PFSK-1 (cell line): Measurements from ENCODE around the gene DHFR.

Source experiments
- FOXP2 ChIP-seq: optimal IDR thresholded peaks from 2 replicates; pipeline ENCODE3; 2011; ENCODE audit warnings: borderline replicate concordance, control low read depth, inconsistent platforms; ENCODE audit not compliant: insufficient read depth; ENCODE audit errors: extremely low read length, extremely low read depth
- POLR2AphosphoS5 ChIP-seq: IDR thresholded peaks from 2 replicates; pipeline ENCODE4 v1.6.1; 2012; ENCODE audit warnings: low read depth, mild to moderate bottlenecking, control low read depth, low read length, moderate library complexity
- REST ChIP-seq, 2 experiments: IDR thresholded peaks; 2 replicates each; pipeline versions ENCODE4 v1.6.1 to v1.8.0; 2011 to 2012; ENCODE audit warnings: low read depth in 2 of 2, low read length in 2 of 2, control low read depth in 1 of 2, inconsistent platforms in 1 of 2, mild to moderate bottlenecking in 1 of 2, moderate library complexity in 1 of 2; ENCODE audit not compliant: insufficient read depth in 1 of 2
- SIN3A ChIP-seq: IDR thresholded peaks from 2 replicates; pipeline ENCODE4 v1.6.1; 2012; ENCODE audit warnings: mild to moderate bottlenecking, low read length, moderate library complexity, borderline replicate concordance; ENCODE audit not compliant: insufficient read depth
- TAF1 ChIP-seq: IDR thresholded peaks from 2 replicates; pipeline ENCODE4 v1.6.1; 2012; ENCODE audit warnings: low read length, control low read depth, borderline replicate concordance; ENCODE audit not compliant: insufficient read depth

DHFR gene

GRCh38 chr5:80696450-80696849 is 41.7 kb upstream of the DHFR start:
- no peak for TF ChIP-seq TAF1
- no peak for TF ChIP-seq FOXP2
- no peak for TF ChIP-seq POLR2AphosphoS5
- TF ChIP-seq REST (IDR thresholded peaks at IDR 0.05; ENCODE audit: insufficient read depth in 1 of 2, low read depth in 2 of 2, low read length in 2 of 2) = no peak
- no peak for TF ChIP-seq SIN3A

- TF ChIP-seq FOXP2 (no peak), POLR2AphosphoS5 (no peak), TAF1 (no peak), REST (IDR thresholded peaks at IDR 0.05; ENCODE audit: insufficient read depth in 1 of 2, low read depth in 2 of 2, low read length in 2 of 2) (no peak), SIN3A (no peak)
Observed at GRCh38 chr5:80695666-80696065, 40.9 kb upstream of the DHFR start.

GRCh38 chr5:80689627-80690026 is 34.8 kb upstream of the DHFR start:
- no peak for TF ChIP-seq SIN3A
- TF ChIP-seq REST (IDR thresholded peaks at IDR 0.05; ENCODE audit: insufficient read depth in 1 of 2, low read depth in 2 of 2, low read length in 2 of 2) = no peak
- no peak for TF ChIP-seq TAF1
- no peak for TF ChIP-seq POLR2AphosphoS5
- TF ChIP-seq FOXP2 = no peak

GRCh38 chr5:80688648-80689420 is 34.1 kb upstream of the DHFR start:
- TF ChIP-seq POLR2AphosphoS5 = no peak
- TF ChIP-seq TAF1 = no peak
- TF ChIP-seq SIN3A = no peak
- no peak for TF ChIP-seq REST (IDR thresholded peaks at IDR 0.05; ENCODE audit: insufficient read depth in 1 of 2, low read depth in 2 of 2, low read length in 2 of 2)
- no peak for TF ChIP-seq FOXP2

GRCh38 chr5:80686757-80687156 is 32.0 kb upstream of the DHFR start:
- TF ChIP-seq REST (IDR thresholded peaks at IDR 0.05; ENCODE audit: insufficient read depth in 1 of 2, low read depth in 2 of 2, low read length in 2 of 2) (no peak), POLR2AphosphoS5 (no peak)
